Esophagus (tissue), 2 donors: Measurements from ENCODE around the gene EPS8L2. TPM values are rescaled to one million over a fixed set of nuclear protein-coding genes. Genes with fewer than 3 reads are reported as not detected.
"Not testable (repeated sequence)": the region's sequence is repeated elsewhere in the genome, so short reads cannot be mapped to it uniquely, and the experiment has no call there.

Source experiments
- H3K27ac ChIP-seq, 2 donors: one replicate each; pipeline ENCODE4 v1.5.1; 2013; ENCODE audit warnings: low read depth in 2 of 2, mild to moderate bottlenecking in 2 of 2, inconsistent platforms in 1 of 2, low read length in 1 of 2, moderate library complexity in 1 of 2
- H3K27me3 ChIP-seq, 2 donors: one replicate each; pipeline ENCODE4 v1.6.1; 2013; ENCODE audit warnings: low read length in 2 of 2, control low read depth in 1 of 2, mild to moderate bottlenecking in 1 of 2; ENCODE audit not compliant: insufficient read depth in 2 of 2, control insufficient read depth in 1 of 2
- H3K36me3 ChIP-seq, 2 donors: one replicate each; pipeline ENCODE4 v1.6.1; 2013; ENCODE audit warnings: low read length in 1 of 2; ENCODE audit not compliant: control insufficient read depth in 2 of 2, insufficient read depth in 2 of 2
- H3K4me1 ChIP-seq, 2 donors: one replicate each; pipeline ENCODE4 v1.6.1; 2013; ENCODE audit warnings: low read length in 1 of 2; ENCODE audit not compliant: control insufficient read depth in 2 of 2, insufficient read depth in 2 of 2
- H3K4me3 ChIP-seq, 2 donors: one replicate each; pipeline ENCODE4 v1.5.1; 2013; ENCODE audit warnings: low read length in 2 of 2, mild to moderate bottlenecking in 2 of 2, low read depth in 1 of 2, moderate library complexity in 1 of 2
- H3K9me3 ChIP-seq, 2 donors: one replicate each; pipeline ENCODE4 v1.6.1; 2013; ENCODE audit warnings: mild to moderate bottlenecking in 2 of 2, low read depth in 1 of 2, low read length in 1 of 2, moderate library complexity in 1 of 2; ENCODE audit not compliant: control insufficient read depth in 2 of 2, insufficient read depth in 1 of 2
- WGBS, 2 donors: extraction: QIAGEN DNeasy Blood & Tissue Kit; methylation state at CpG; one replicate each; pipeline ENCODE4 v1.1.7; 2013; 5-methylcytosine and 5-hydroxymethylcytosine counted together
- polyA plus RNA-seq, 2 donors: library from polyadenylated mRNA; stranded (reverse); fragments of 200-250 nt; gene quantifications; one replicate each; pipeline ENCODE4 v1.2.3, GENCODE V29; 2013
- donor health status: healthy with polysubstance abuse.
- donor health status: Bipolar disorder and iron deficiency.

EPS8L2 gene
- polyA plus RNA-seq, 2 donors = 254 to 440 TPM

DNA sequence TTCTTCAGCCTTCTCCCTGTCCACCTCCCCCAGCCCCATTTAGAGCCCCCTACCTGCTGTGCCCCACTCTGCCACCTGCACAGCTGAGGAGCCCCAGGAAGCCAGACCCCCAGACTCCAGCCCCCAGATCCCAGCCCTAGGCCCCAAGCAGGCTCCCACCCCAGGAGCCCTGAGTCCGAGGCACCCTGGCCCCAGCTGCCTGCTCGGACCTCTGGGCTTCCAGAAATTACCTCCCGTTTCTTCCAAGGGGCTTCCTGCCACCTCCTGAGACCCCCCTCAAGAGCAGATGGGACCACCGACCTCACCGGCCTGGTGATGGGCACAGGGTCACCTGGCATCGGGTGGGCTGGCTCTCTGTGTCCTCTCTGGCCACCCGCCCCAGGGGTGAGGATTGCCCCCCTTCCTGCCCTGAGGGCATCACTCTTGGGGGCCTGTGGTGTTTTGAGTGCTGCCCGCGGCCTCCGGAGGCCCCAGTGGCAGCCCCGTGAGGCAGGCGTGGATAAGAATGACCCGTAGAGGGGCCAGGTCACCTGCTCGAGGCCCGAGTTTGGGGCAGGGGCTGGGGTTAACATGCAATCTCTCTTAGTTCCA is 23.0 kb downstream of the EPS8L2 start:
- Histone ChIP-seq H3K9me3 (no peaks in the 10 kb centered on the region), H3K27me3 (no peaks in the 10 kb centered on the region), H3K36me3 (peaks cover 0 to 11% of the 10 kb centered on the region in 2 donors), H3K27ac (peak overlapping the region in 1 of 2 donors; percentile 51), H3K4me3 (no peak overlapping the region), H3K4me1 (peaks cover 2 to 20% of the 10 kb centered on the region in 2 donors)
- WGBS, 2 donors = 56 to 68% methylated on average over 15 of the region's 15 CpGs

DNA sequence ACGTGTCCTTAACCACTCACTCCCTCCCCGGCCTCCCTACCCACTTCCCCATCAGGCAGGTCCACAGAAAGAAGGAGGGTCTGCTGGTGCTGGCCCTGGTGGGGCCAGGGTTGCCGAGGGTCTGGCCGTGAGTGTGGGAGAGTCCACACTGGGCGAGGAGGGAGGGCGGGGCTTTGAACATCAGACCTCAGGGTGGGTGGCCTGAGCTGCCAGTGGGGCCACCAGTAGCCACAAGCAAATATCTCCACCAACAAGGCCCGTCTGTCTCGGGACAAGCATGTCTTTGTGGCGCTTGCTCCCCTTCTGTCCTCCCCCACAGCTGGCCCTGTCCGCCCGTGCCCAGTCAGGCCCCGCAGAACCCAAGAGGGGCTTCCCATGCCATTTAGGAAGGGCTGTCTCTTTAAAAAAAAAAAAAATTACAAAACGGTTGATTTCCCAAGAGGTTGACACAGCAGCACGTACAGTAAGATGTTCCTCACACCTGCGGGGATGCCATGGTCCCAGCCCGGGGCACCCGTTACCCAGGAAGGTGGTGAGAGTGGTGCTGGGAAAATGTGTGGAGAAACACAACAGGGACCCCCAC is 23.6 kb downstream of the EPS8L2 start:
- no peaks in the 10 kb centered on the region for H3K27me3 ChIP-seq
- H3K9me3 ChIP-seq = no peaks in the 10 kb centered on the region
- H3K36me3 ChIP-seq = peaks cover 0 to 6% of the 10 kb centered on the region in 2 donors
- no peak overlapping the region for H3K4me3 ChIP-seq
- peak overlapping the region in 1 of 2 donors; percentile 42 for H3K27ac ChIP-seq
- peaks cover 2 to 20% of the 10 kb centered on the region in 2 donors for H3K4me1 ChIP-seq
- 33 to 42% methylated on average over 17 of the region's 17 CpGs for WGBS, 2 donors

- WGBS, 2 donors = 80 to 83% methylated on average over 20 of the region's 20 CpGs
- Histone ChIP-seq H3K36me3 (no peaks in the 10 kb centered on the region), H3K27ac (no peak overlapping the region), H3K9me3 (no peaks in the 10 kb centered on the region), H3K27me3 (no peaks in the 10 kb centered on the region), H3K4me3 (no peak overlapping the region), H3K4me1 (peaks cover 3 to 7% of the 10 kb centered on the region in 2 donors)
Measured at GRCh38 chr11:733072-733471, 27.0 kb downstream of the EPS8L2 start.

DNA sequence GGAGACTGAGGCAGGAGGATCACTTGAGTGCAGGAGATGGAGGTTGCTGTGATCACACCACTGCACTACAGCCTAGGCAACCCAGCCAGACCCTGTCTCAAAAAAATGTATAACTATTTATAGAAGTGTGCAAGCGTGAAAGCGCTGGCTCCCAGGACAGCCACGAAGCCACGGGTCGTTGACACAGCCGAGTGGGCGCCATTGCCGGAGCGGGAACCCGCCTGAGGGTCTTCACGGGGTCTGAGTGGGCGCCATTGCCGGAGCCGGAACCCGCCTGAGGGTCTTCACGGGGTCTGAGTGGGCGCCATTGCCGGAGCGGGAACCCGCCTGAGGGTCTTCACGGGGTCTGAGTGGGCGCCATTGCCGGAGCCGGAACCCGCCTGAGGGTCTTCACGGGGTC is 28.5 kb downstream of the EPS8L2 start:
- H3K9me3 ChIP-seq, H3K27me3 ChIP-seq, H3K36me3 ChIP-seq, H3K27ac ChIP-seq, H3K4me3 ChIP-seq, H3K4me1 ChIP-seq: not testable (repeated sequence)
- WGBS, 2 donors = 94 to 95% methylated on average over 26 of the region's 26 CpGs

- Histone ChIP-seq H3K27me3 (no peaks in the 10 kb centered on the region), H3K36me3 (no peaks in the 10 kb centered on the region), H3K9me3 (no peaks in the 10 kb centered on the region), H3K4me1 (peaks cover 3% of the 10 kb centered on the region in 2 donors), H3K27ac (peak overlapping the region; percentile 80 to 81), H3K4me3 (peak overlapping the region in 1 of 2 donors; percentile 1)
- 38 to 44% methylated on average over 11 of the region's 11 CpGs for WGBS, 2 donors
Measured at GRCh38 chr11:737366-737765, 31.3 kb downstream of the EPS8L2 start.

- H3K4me1 ChIP-seq, H3K9me3 ChIP-seq, H3K4me3 ChIP-seq, H3K27me3 ChIP-seq, H3K36me3 ChIP-seq: not testable (repeated sequence)
- peak overlapping the region; percentile 80 to 81 for H3K27ac ChIP-seq
- 23 to 42% methylated on average over 10 of the region's 10 CpGs for WGBS, 2 donors
Measured at GRCh38 chr11:737899-738298, 31.9 kb downstream of the EPS8L2 start.

GRCh38 chr11:742156-742546 is 36.1 kb downstream of the EPS8L2 start:
- Histone ChIP-seq H3K4me1 (peaks cover 3 to 6% of the 10 kb centered on the region in 2 donors), H3K36me3 (no peaks in the 10 kb centered on the region), H3K27me3 (no peaks in the 10 kb centered on the region), H3K9me3 (no peaks in the 10 kb centered on the region), H3K27ac (peak overlapping the region in 1 of 2 donors; percentile 11), H3K4me3 (no peak overlapping the region)
- 84 to 89% methylated on average over 3 of the region's 3 CpGs for WGBS, 2 donors

GRCh38 chr11:742571-743201 is 36.7 kb downstream of the EPS8L2 start:
- WGBS, 2 donors = 94 to 99% methylated on average over 4 of the region's 4 CpGs
- H3K4me1 ChIP-seq = peaks cover 0 to 3% of the 10 kb centered on the region in 2 donors
- H3K9me3 ChIP-seq = no peaks in the 10 kb centered on the region
- peak overlapping the region; percentile 7 to 11 for H3K27ac ChIP-seq
- no peak overlapping the region for H3K4me3 ChIP-seq
- H3K27me3 ChIP-seq = no peaks in the 10 kb centered on the region
- H3K36me3 ChIP-seq = no peaks in the 10 kb centered on the region

DNA sequence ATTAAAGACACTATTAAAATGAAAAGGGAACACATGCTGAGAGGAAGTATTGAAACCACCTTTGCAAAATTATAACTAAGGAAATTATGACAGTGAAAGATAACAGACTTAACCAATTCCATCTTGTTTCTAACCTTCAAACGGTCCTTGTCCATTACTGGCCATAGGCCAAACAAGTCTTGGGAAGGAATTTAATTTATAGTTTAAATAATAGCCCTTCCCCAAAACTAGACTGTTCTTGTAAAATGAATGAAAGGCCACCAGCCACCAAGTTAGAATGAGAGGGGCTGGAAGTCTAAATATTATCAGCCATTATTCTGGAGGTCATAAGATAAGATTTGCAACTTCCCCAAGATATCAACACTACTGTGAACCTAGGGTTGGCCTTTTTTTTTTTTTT is 39.4 kb downstream of the EPS8L2 start:
- Histone ChIP-seq H3K27ac (no peak overlapping the region), H3K4me3 (no peak overlapping the region), H3K4me1 (peaks cover 0 to 7% of the 10 kb centered on the region in 2 donors), H3K27me3 (no peaks in the 10 kb centered on the region), H3K36me3 (no peaks in the 10 kb centered on the region), H3K9me3 (no peaks in the 10 kb centered on the region)
- WGBS, 2 donors = 17 to 23% methylated on average over 1 of the region's 1 CpG
